ENCODE measurements around the gene P2RX5. TPM values are rescaled to one million over a fixed set of nuclear protein-coding genes. Genes with fewer than 3 reads are reported as not detected.
A peak's percentile ranks its signal among the peaks of the same experiment; 100 is the strongest.

Gene P2RX5
- total RNA-seq, 1 experiment from 2014 or later, result 8.8 TPM

DNA sequence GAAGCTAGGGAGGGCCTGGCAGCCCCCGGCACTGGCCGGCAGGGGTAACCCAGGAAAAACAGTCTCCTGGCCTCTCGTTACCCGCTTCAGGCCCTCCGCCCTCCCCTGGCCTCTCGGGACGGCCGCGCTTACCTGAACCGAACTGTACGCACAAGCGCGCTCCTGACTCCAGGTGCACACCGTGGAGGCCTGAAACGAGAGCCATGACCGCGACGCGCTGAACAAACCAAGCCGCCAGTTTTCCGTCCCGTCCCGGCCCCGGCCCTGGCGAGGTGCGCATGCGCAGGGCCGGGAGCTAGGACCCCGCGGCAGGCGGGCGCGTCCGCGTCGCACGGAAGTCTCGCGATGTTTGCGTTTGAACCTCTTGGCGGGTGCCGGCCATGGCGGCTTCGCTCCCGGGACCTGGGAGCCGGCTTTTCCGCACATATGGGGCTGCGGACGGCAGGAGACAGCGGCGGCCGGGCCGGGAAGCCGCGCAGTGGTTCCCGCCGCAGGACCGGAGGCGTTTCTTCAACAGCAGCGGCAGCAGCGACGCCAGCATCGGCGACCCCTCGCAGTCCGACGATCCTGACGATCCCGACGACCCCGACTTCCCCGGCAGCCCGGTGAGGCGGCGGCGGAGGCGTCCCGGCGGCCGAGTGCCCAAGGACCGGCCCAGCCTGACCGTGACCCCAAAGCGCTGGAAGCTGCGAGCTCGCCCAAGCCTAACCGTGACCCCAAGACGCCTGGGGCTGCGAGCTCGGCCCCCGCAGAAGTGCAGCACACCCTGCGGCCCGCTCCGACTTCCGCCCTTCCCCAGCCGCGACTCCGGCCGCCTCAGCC, 27.8 kb upstream of the P2RX5 start, which contains the start of gene HASPIN (continued):
- TF ChIP-seq FOXP1 (CRISPR knock-in tag; IDR thresholded peaks at IDR 0.05; ENCODE audit: borderline replicate concordance) (peak; percentile 89), CREB1 (CRISPR knock-in tag; IDR thresholded peaks at IDR 0.05) (peak; percentile 65; the same call in 1 of the 2 replicates), ZNF138 (CRISPR knock-in tag; conservative IDR thresholded peaks at IDR 0.05) (no peak), SP1 (CRISPR knock-in tag; conservative IDR thresholded peaks at IDR 0.05) (peak; percentile 91), ZNF232 (CRISPR knock-in tag; IDR thresholded peaks at IDR 0.05) (peak; percentile 70; the same call in 1 of the 2 replicates), IRF2 (CRISPR knock-in tag; IDR thresholded peaks at IDR 0.05; ENCODE audit: borderline replicate concordance, low read depth) (no peak), TP53 (CRISPR knock-in tag; IDR thresholded peaks at IDR 0.05) (no peak), MYBL2 (CRISPR knock-in tag; IDR thresholded peaks at IDR 0.05) (peak; percentile 98), USF1 (CRISPR knock-in tag; IDR thresholded peaks at IDR 0.05) (peak; percentile 69; the same call in 1 of the 2 replicates), FOXJ3 (CRISPR knock-in tag; IDR thresholded peaks at IDR 0.05; ENCODE audit: borderline replicate concordance) (no peak), JUN (CRISPR knock-in tag; IDR thresholded peaks at IDR 0.05) (peak; percentile 90), GRHL2 (CRISPR knock-in tag; IDR thresholded peaks at IDR 0.05; ENCODE audit: insufficient replicate concordance, severe bottlenecking) (no peak), USF2 (CRISPR knock-in tag; IDR thresholded peaks at IDR 0.05) (no peak), TEAD4 (CRISPR knock-in tag; IDR thresholded peaks at IDR 0.05) (0 out of 2 replicates have a peak, but pooled peaks have one; percentile 76), HMGA2 (CRISPR knock-in tag; IDR thresholded peaks at IDR 0.05) (no peak), KAT7 (CRISPR knock-in tag; IDR thresholded peaks at IDR 0.05; ENCODE audit: borderline replicate concordance) (0 out of 2 replicates have a peak, but pooled peaks have one; percentile 77), TCF7 (CRISPR knock-in tag; IDR thresholded peaks at IDR 0.05; ENCODE audit: low read depth) (no peak; the same call in 1 of the 2 replicates), ZNF281 (CRISPR knock-in tag; IDR thresholded peaks at IDR 0.05) (no peak), GTF2I (CRISPR knock-in tag; conservative IDR thresholded peaks at IDR 0.05) (no peak), STAT6 (CRISPR knock-in tag; conservative IDR thresholded peaks at IDR 0.05; ENCODE audit: low read depth) (0 out of 2 replicates have a peak, but pooled peaks have one; percentile 48)
- TF ChIP-seq, protein P1, sequence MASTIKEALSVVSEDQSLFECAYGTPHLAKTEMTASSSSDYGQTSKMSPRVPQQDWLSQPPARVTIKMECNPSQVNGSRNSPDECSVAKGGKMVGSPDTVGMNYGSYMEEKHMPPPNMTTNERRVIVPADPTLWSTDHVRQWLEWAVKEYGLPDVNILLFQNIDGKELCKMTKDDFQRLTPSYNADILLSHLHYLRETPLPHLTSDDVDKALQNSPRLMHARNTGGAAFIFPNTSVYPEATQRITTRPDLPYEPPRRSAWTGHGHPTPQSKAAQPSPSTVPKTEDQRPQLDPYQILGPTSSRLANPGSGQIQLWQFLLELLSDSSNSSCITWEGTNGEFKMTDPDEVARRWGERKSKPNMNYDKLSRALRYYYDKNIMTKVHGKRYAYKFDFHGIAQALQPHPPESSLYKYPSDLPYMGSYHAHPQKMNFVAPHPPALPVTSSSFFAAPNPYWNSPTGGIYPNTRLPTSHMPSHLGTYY (CRISPR knock-in tag; IDR thresholded peaks at IDR 0.05), result no peak
- TF ChIP-seq, protein P2, sequence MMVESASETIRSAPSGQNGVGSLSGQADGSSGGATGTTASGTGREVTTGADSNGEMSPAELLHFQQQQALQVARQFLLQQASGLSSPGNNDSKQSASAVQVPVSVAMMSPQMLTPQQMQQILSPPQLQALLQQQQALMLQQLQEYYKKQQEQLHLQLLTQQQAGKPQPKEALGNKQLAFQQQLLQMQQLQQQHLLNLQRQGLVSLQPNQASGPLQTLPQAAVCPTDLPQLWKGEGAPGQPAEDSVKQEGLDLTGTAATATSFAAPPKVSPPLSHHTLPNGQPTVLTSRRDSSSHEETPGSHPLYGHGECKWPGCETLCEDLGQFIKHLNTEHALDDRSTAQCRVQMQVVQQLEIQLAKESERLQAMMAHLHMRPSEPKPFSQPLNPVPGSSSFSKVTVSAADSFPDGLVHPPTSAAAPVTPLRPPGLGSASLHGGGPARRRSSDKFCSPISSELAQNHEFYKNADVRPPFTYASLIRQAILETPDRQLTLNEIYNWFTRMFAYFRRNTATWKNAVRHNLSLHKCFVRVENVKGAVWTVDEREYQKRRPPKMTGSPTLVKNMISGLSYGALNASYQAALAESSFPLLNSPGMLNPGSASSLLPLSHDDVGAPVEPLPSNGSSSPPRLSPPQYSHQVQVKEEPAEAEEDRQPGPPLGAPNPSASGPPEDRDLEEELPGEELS (CRISPR knock-in tag; IDR thresholded peaks at IDR 0.05), result peak; percentile 81
- TF ChIP-seq, protein P3, sequence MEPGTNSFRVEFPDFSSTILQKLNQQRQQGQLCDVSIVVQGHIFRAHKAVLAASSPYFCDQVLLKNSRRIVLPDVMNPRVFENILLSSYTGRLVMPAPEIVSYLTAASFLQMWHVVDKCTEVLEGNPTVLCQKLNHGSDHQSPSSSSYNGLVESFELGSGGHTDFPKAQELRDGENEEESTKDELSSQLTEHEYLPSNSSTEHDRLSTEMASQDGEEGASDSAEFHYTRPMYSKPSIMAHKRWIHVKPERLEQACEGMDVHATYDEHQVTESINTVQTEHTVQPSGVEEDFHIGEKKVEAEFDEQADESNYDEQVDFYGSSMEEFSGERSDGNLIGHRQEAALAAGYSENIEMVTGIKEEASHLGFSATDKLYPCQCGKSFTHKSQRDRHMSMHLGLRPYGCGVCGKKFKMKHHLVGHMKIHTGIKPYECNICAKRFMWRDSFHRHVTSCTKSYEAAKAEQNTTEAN (CRISPR knock-in tag; IDR thresholded peaks at IDR 0.05), result peak; percentile 73
- TF ChIP-seq, protein P4, sequence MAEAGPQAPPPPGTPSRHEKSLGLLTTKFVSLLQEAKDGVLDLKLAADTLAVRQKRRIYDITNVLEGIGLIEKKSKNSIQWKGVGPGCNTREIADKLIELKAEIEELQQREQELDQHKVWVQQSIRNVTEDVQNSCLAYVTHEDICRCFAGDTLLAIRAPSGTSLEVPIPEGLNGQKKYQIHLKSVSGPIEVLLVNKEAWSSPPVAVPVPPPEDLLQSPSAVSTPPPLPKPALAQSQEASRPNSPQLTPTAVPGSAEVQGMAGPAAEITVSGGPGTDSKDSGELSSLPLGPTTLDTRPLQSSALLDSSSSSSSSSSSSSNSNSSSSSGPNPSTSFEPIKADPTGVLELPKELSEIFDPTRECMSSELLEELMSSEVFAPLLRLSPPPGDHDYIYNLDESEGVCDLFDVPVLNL (CRISPR knock-in tag; IDR thresholded peaks at IDR 0.05; ENCODE audit: borderline replicate concordance, low read depth), result peak; percentile 99

Data from WTC11 (cell line).